Liver (tissue), 9 donors: ENCODE measurements around the gene ICAM1. TPM values are rescaled to one million over a fixed set of nuclear protein-coding genes. Genes with fewer than 3 reads are reported as not detected.

Experiments
- DNase-seq: peaks from one replicate; pipeline ENCODE4 v3.0.0-alpha.2; 2017; ENCODE audit warnings: low spot score
- H3K27ac ChIP-seq, 2 donors: one replicate each; pipeline ENCODE4 v1.7.0; 2013; ENCODE audit warnings: inconsistent platforms in 2 of 2, low read length in 2 of 2, control low read depth in 1 of 2, low read depth in 1 of 2, mild to moderate bottlenecking in 1 of 2
- H3K27me3 ChIP-seq, 4 donors: one replicate each; pipeline versions ENCODE4 v1.6.1 to v1.7.0; 2013; ENCODE audit warnings: low read length in 3 of 4, inconsistent platforms in 1 of 4, mild to moderate bottlenecking in 1 of 4, moderate library complexity in 1 of 4; ENCODE audit not compliant: control insufficient read depth in 4 of 4, insufficient read depth in 4 of 4
- H3K36me3 ChIP-seq, 4 donors: one replicate each; pipeline versions ENCODE4 v1.6.1 to v1.7.0; 2013; ENCODE audit warnings: low read length in 3 of 4, mild to moderate bottlenecking in 3 of 4, low read depth in 1 of 4, moderate library complexity in 1 of 4; ENCODE audit not compliant: control insufficient read depth in 4 of 4, insufficient read depth in 3 of 4
- H3K4me1 ChIP-seq, 4 donors: one replicate each; pipeline versions ENCODE4 v1.6.1 to v1.7.0; 2013; ENCODE audit warnings: low read length in 3 of 4, mild to moderate bottlenecking in 3 of 4, moderate library complexity in 1 of 4; ENCODE audit not compliant: control insufficient read depth in 4 of 4, insufficient read depth in 4 of 4
- H3K4me3 ChIP-seq, 3 donors: one replicate each; pipeline versions ENCODE4 v1.6.1 to v1.7.0; 2013; ENCODE audit warnings: low read length in 3 of 3, control low read depth in 1 of 3, low read depth in 1 of 3, mild to moderate bottlenecking in 1 of 3
- H3K9ac ChIP-seq, 2 donors: one replicate each; pipeline ENCODE4 v1.7.0; 2013; ENCODE audit warnings: low read length in 2 of 2, mild to moderate bottlenecking in 2 of 2, moderate library complexity in 2 of 2, control low read depth in 1 of 2, low read depth in 1 of 2
- H3K9me3 ChIP-seq, 4 donors: one replicate each; pipeline versions ENCODE4 v1.6.1 to v1.7.0; 2013; ENCODE audit warnings: low read length in 3 of 4; ENCODE audit not compliant: control insufficient read depth in 4 of 4
- ATF3 ChIP-seq: IDR thresholded peaks from 2 replicates; pipeline ENCODE4 v1.6.1; 2016; ENCODE audit warnings: antibody characterized with exemption
- CTCF ChIP-seq: fragments of 150-350 bp; IDR thresholded peaks from 2 replicates; pipeline ENCODE4 v1.5.1; 2017; ENCODE audit warnings: improper control_type of control experiment, low read depth, low read length; ENCODE audit not compliant: missing input control
- FOXA1 ChIP-seq: IDR thresholded peaks from 2 replicates; pipeline ENCODE4 v1.6.1; 2016; ENCODE audit warnings: antibody characterized with exemption
- FOXA2 ChIP-seq: IDR thresholded peaks from 2 replicates; pipeline ENCODE4 v1.6.1; 2016; ENCODE audit warnings: antibody characterized with exemption
- GABPA ChIP-seq, 2 donors: IDR thresholded peaks in 1 of 2; conservative IDR thresholded peaks in 1 of 2; 2 replicates each; pipeline ENCODE4 v1.6.1; 2016; ENCODE audit warnings: antibody characterized with exemption in 2 of 2, mild to moderate bottlenecking in 1 of 2, moderate library complexity in 1 of 2
- HNF4A ChIP-seq, 2 donors: conservative IDR thresholded peaks; 2 replicates each; pipeline ENCODE4 v1.6.1; 2016; ENCODE audit warnings: antibody characterized with exemption in 2 of 2, mild to moderate bottlenecking in 2 of 2
- HNF4G ChIP-seq: IDR thresholded peaks from 2 replicates; pipeline ENCODE4 v1.6.1; 2016; ENCODE audit warnings: antibody characterized with exemption
- RAD21 ChIP-seq, 2 donors: IDR thresholded peaks; 2 replicates each; pipeline ENCODE4 v1.6.1; 2016; ENCODE audit warnings: antibody characterized with exemption in 2 of 2, mild to moderate bottlenecking in 2 of 2
- SP1 ChIP-seq: IDR thresholded peaks from 2 replicates; pipeline ENCODE4 v1.6.1; 2018; ENCODE audit warnings: antibody characterized with exemption, mild to moderate bottlenecking
- TAF1 ChIP-seq: conservative IDR thresholded peaks from 2 replicates; pipeline ENCODE4 v1.6.1; 2016; ENCODE audit warnings: antibody characterized with exemption, mild to moderate bottlenecking
- YY1 ChIP-seq: IDR thresholded peaks from 2 replicates; pipeline ENCODE4 v1.6.1; 2016; ENCODE audit warnings: antibody characterized with exemption, mild to moderate bottlenecking
- WGBS: extraction: QIAGEN DNeasy Blood & Tissue Kit; methylation state at CpG from one replicate; pipeline ENCODE4 v1.1.7; 2013; 5-methylcytosine and 5-hydroxymethylcytosine counted together
- polyA plus RNA-seq, 2 donors: library from polyadenylated mRNA; stranded (reverse) in 1 of 2; unstranded in 1 of 2; fragments of 200-250 nt in 1 of 2; fragments of >200 nt in 1 of 2; fragmentation: Nextera tagmentation in 1 of 2; extraction: Ambion mirVana in 1 of 2; gene quantifications; one replicate each; pipeline versions ENCODE4 v1.2.1 to v1.2.3, GENCODE V29; 2013 to 2015
- total RNA-seq, 2 donors: library from RNA; depleted of rRNA; stranded (reverse); fragments of >200 nt; gene quantifications; one replicate each; pipeline ENCODE4 v1.2.3, GENCODE V29; 2014
- TF ChIP-seq, protein P1 (sequence below): IDR thresholded peaks from 2 replicates; pipeline ENCODE4 v1.6.1; 2016; ENCODE audit warnings: antibody characterized with exemption
- TF ChIP-seq, protein P2 (sequence below): IDR thresholded peaks from 2 replicates; pipeline ENCODE4 v1.6.1; 2016; ENCODE audit warnings: antibody characterized with exemption, mild to moderate bottlenecking
- TF ChIP-seq, protein P3 (sequence below): IDR thresholded peaks from 2 replicates; pipeline ENCODE4 v1.6.1; 2016; ENCODE audit warnings: antibody characterized with exemption
- donor health status: healthy.
- donor health status: healthy.
- donor health status: healthy.
- donor health status: healthy.
- donor health status: healthy.

Gene ICAM1
- total and polyA plus RNA-seq, 4 donors = 7.8 to 26.3 (median 19.8) TPM

DNA sequence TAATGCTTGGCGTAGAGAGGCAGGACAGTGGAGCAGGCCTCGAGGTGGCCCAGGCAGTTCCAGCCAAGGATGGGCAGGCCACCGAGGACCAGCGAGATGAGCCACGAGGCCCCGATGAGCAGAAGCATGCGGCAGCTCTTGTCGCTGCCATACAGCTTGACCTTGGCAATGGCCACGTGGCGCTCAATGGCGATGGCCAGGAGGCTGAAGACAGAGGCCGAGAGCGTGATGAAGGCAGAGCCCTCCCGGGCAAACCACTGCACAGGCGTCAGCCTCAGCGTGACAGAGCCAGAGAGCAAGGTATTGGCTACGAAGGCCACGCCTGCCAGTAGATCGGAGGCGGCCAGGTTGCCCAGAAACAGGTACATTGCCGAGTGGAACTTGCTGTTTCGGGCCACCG is 46.6 kb upstream of the ICAM1 start:
- WGBS = 97% methylated on average over 23 of the region's 23 CpGs
- Histone ChIP-seq H3K9me3 (no peaks in the 10 kb centered on the region), H3K9ac (no peak overlapping the region), H3K4me3 (no peak overlapping the region), H3K27ac (no peak overlapping the region), H3K27me3 (no peaks in the 10 kb centered on the region), H3K4me1 (no peaks in the 10 kb centered on the region), H3K36me3 (peaks cover 0 to 3% (median under 1%) of the 10 kb centered on the region in 4 donors)
- no peak for TF ChIP-seq RAD21 (IDR thresholded peaks at IDR 0.05)
- TF ChIP-seq HNF4A (conservative IDR thresholded peaks at IDR 0.05) = no peak
- no peak for DNase-seq

- Histone ChIP-seq H3K9ac (no peak overlapping the region), H3K9me3 (no peaks in the 10 kb centered on the region), H3K4me3 (no peak overlapping the region), H3K27ac (no peak overlapping the region), H3K36me3 (peaks cover 0 to 3% (median under 1%) of the 10 kb centered on the region in 4 donors), H3K4me1 (peaks cover 0 to 15% (median 7%) of the 10 kb centered on the region in 4 donors), H3K27me3 (no peaks in the 10 kb centered on the region)
- TF ChIP-seq, protein P1, sequence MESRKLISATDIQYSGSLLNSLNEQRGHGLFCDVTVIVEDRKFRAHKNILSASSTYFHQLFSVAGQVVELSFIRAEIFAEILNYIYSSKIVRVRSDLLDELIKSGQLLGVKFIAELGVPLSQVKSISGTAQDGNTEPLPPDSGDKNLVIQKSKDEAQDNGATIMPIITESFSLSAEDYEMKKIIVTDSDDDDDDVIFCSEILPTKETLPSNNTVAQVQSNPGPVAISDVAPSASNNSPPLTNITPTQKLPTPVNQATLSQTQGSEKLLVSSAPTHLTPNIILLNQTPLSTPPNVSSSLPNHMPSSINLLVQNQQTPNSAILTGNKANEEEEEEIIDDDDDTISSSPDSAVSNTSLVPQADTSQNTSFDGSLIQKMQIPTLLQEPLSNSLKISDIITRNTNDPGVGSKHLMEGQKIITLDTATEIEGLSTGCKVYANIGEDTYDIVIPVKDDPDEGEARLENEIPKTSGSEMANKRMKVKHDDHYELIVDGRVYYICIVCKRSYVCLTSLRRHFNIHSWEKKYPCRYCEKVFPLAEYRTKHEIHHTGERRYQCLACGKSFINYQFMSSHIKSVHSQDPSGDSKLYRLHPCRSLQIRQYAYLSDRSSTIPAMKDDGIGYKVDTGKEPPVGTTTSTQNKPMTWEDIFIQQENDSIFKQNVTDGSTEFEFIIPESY = no peak
- TF ChIP-seq SP1 (no peak), GABPA (IDR thresholded peaks at IDR 0.05 in 1 of 2, conservative IDR thresholded peaks at IDR 0.05 in 1 of 2) (no peak), TAF1 (no peak), ATF3 (no peak), HNF4G (no peak), FOXA2 (no peak), YY1 (no peak), HNF4A (conservative IDR thresholded peaks at IDR 0.05) (no peak), FOXA1 (no peak), RAD21 (IDR thresholded peaks at IDR 0.05) (no peak), CTCF (no peak)
- TF ChIP-seq, protein P2, sequence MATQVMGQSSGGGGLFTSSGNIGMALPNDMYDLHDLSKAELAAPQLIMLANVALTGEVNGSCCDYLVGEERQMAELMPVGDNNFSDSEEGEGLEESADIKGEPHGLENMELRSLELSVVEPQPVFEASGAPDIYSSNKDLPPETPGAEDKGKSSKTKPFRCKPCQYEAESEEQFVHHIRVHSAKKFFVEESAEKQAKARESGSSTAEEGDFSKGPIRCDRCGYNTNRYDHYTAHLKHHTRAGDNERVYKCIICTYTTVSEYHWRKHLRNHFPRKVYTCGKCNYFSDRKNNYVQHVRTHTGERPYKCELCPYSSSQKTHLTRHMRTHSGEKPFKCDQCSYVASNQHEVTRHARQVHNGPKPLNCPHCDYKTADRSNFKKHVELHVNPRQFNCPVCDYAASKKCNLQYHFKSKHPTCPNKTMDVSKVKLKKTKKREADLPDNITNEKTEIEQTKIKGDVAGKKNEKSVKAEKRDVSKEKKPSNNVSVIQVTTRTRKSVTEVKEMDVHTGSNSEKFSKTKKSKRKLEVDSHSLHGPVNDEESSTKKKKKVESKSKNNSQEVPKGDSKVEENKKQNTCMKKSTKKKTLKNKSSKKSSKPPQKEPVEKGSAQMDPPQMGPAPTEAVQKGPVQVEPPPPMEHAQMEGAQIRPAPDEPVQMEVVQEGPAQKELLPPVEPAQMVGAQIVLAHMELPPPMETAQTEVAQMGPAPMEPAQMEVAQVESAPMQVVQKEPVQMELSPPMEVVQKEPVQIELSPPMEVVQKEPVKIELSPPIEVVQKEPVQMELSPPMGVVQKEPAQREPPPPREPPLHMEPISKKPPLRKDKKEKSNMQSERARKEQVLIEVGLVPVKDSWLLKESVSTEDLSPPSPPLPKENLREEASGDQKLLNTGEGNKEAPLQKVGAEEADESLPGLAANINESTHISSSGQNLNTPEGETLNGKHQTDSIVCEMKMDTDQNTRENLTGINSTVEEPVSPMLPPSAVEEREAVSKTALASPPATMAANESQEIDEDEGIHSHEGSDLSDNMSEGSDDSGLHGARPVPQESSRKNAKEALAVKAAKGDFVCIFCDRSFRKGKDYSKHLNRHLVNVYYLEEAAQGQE = no peak
- TF ChIP-seq, protein P3, sequence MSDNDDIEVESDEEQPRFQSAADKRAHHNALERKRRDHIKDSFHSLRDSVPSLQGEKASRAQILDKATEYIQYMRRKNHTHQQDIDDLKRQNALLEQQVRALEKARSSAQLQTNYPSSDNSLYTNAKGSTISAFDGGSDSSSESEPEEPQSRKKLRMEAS = no peak
- DNase-seq = no peak
- 83% methylated on average over 6 of the region's 6 CpGs for WGBS
Measured at GRCh38 chr19:10226021-10226375, 44.9 kb upstream of the ICAM1 start.
